ENCODE measurements around the gene MOK.

The MOK gene

DNA sequence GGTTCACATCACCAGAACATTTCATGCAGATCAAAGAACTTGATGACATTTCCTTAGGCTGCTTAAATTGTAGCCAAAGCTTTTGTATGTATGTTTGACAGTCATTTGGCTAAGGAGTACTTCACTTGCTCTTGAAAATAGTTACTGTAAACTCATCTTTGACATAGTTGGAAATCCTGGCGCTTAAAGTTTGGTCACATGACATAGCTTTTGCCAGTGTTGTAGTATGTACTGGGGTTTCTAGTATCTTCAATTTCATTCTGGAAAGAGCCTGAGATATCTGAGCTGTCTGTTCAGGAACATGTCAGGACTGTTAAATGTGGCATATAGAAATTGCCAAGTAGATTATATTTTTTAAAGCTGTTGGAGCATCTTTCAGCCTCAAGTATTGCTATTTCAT lies 109.5 kb downstream of the MOK start:
- no peak for DNase-seq (ENCODE audit: insufficient read length, low spot score)
- FAIRE-seq, result no peak
- TF ChIP-seq PAX5 (IDR thresholded peaks at IDR 0.05; ENCODE audit: insufficient read depth, low read length, severe bottlenecking) (no peak), POU2F2 (IDR thresholded peaks at IDR 0.05; ENCODE audit: low read depth, low read length) (no peak), TAF1 (IDR thresholded peaks at IDR 0.05; ENCODE audit: low read depth, low read length) (no peak)

DNA sequence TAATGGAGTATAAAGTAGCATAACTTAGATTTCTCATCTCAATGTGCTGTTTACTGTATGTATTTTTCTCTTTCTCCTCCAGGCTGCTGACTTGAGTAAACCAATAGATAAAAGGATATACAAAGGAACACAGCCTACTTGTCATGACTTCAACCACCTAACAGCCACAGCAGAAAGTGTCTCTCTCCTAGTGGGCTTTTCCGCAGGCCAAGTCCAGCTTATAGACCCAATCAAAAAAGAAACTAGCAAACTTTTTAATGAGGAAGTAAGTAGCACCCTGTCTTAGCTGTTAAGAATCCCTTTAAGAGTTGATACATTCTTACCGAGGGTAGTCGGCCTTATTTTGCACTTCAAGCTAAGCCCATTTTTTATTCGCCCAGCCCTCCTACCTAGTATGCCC lies 110.1 kb downstream of the MOK start:
- FAIRE-seq (no peak), DNase-seq (ENCODE audit: insufficient read length, low spot score) (no peak)
- no peak for TF ChIP-seq TAF1 (IDR thresholded peaks at IDR 0.05; ENCODE audit: low read depth, low read length)
- no peak for TF ChIP-seq POLR2AphosphoS5 (IDR thresholded peaks at IDR 0.05; ENCODE audit: low read depth, low read length)
- TF ChIP-seq PAX5 (IDR thresholded peaks at IDR 0.05; ENCODE audit: insufficient read depth, low read length, severe bottlenecking), result no peak
- TF ChIP-seq POU2F2 (IDR thresholded peaks at IDR 0.05; ENCODE audit: low read depth, low read length), result no peak
- no peak for TF ChIP-seq SPI1 (IDR thresholded peaks at IDR 0.05; ENCODE audit: low read depth, low read length)
- TF ChIP-seq POLR2A (IDR thresholded peaks at IDR 0.05; ENCODE audit: low read depth, low read length), result no peak

DNA sequence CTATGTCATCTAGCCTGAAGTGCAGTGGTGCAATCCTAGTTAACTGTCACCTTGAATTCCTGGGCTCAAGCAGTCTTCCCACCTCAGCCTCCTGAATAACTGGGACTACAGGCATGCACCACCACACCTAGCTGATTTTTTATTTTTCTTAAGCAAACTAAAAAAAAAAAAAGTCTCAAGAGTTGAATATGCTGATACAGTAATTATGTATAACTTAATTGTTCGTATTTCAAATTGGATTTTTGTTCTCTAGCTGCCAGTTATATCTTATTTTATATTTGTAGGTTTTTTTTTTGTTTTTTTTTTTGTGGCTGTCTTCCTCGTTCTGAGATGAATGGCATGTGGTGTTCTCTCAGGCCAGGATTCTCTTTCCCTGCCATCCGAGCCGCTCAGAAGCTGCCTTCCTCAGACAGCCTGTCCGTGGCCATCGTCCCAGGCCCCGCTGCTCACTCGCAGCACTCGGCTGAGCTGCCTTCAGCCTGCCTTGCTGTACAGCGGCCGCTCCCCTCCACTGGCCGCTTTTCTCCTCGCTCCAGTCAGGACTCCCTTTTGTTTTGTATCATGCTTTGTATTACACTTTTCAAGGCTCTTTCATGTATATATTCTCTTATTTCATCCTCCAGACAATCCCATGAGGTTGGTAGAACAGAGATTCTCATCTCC lies 112.0 kb downstream of the MOK start:
- DNase-seq (ENCODE audit: insufficient read length, low spot score), result no peak
- FAIRE-seq, result no peak
- TF ChIP-seq TAF1 (IDR thresholded peaks at IDR 0.05; ENCODE audit: low read depth, low read length) (no peak), SPI1 (IDR thresholded peaks at IDR 0.05; ENCODE audit: low read depth, low read length) (no peak), POLR2AphosphoS5 (IDR thresholded peaks at IDR 0.05; ENCODE audit: low read depth, low read length) (no peak), POU2F2 (IDR thresholded peaks at IDR 0.05; ENCODE audit: low read depth, low read length) (no peak), PAX5 (IDR thresholded peaks at IDR 0.05; ENCODE audit: insufficient read depth, low read length, severe bottlenecking) (no peak), POLR2A (IDR thresholded peaks at IDR 0.05; ENCODE audit: low read depth, low read length) (no peak)

DNA sequence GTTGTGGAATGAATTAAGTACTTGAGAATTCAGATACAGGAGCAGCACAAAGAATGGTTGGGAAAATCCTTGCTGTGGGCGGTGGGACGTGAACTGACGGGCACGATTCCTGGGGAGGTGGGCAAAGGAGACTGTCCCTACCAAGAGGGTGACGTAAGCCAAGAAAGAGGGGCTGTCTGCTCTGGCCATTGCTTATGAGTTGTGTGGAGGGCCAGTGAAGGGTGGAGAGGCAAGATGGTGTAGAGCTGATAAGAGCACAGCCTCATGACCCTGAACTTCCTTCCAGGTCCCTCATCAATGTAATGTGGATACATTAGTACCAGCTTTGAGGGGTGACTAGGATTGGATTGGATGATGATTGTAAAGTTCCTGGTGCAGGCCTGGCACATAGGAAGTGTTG lies 115.1 kb downstream of the MOK start:
- TF ChIP-seq POLR2A (IDR thresholded peaks at IDR 0.05; ENCODE audit: low read depth, low read length), result no peak
- TF ChIP-seq TAF1 (IDR thresholded peaks at IDR 0.05; ENCODE audit: low read depth, low read length), result no peak
- no peak for TF ChIP-seq SPI1 (IDR thresholded peaks at IDR 0.05; ENCODE audit: low read depth, low read length)
- no peak for DNase-seq (ENCODE audit: insufficient read length, low spot score)
- no peak for FAIRE-seq

DNA sequence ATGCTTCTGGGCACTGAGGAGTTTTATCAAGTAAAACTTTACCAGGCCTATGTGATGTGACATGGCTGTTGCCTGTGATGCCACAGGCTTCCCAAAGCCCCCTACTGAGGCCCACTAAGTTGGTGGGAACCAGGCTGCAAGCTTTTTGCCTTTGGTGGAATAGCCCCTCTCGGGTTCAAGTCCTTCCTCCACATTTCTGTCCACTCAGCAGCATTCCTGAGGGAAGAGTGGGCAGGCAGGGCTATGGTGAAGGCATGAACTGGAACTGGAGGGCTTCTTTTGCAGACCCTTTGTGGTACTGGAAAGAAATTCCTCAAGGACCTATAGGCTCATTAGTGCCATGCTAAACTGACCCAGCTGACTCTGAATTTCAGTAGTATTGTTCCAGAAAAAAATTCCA lies 116.8 kb downstream of the MOK start:
- DNase-seq (ENCODE audit: insufficient read length, low spot score) (no peak), FAIRE-seq (no peak)
- TF ChIP-seq SPI1 (IDR thresholded peaks at IDR 0.05; ENCODE audit: low read depth, low read length) (no peak), PAX5 (IDR thresholded peaks at IDR 0.05; ENCODE audit: insufficient read depth, low read length, severe bottlenecking) (no peak)

DNA sequence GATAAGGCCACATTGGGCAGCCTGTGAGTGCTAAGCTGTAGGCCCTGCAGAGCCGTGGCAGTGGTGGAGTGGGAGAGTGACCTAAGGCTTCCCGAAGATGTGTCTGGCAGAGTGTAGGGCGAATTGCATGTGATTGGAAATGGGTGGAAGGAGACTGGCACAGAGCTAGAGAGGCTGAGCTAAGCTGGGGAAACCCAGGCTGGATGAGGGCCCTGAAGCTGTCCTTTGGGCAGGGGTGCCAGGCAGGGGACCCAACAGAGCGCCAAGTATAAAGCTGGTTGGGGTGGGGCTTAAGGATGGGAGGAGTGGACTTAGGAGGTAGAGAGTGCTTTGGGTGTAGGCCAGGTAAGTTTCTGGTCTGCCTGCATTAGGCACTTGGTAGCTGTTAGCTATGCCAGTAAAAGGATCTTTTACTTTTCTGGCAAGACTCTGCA lies 117.4 kb downstream of the MOK start:
- TF ChIP-seq PAX5 (IDR thresholded peaks at IDR 0.05; ENCODE audit: insufficient read depth, low read length, severe bottlenecking) (no peak), TAF1 (IDR thresholded peaks at IDR 0.05; ENCODE audit: low read depth, low read length) (no peak), POU2F2 (IDR thresholded peaks at IDR 0.05; ENCODE audit: low read depth, low read length) (no peak), POLR2A (IDR thresholded peaks at IDR 0.05; ENCODE audit: low read depth, low read length) (no peak), SPI1 (IDR thresholded peaks at IDR 0.05; ENCODE audit: low read depth, low read length) (no peak), POLR2AphosphoS5 (IDR thresholded peaks at IDR 0.05; ENCODE audit: low read depth, low read length) (no peak)
- FAIRE-seq (peak; percentile 13), DNase-seq (ENCODE audit: insufficient read length, low spot score) (no peak)

DNA sequence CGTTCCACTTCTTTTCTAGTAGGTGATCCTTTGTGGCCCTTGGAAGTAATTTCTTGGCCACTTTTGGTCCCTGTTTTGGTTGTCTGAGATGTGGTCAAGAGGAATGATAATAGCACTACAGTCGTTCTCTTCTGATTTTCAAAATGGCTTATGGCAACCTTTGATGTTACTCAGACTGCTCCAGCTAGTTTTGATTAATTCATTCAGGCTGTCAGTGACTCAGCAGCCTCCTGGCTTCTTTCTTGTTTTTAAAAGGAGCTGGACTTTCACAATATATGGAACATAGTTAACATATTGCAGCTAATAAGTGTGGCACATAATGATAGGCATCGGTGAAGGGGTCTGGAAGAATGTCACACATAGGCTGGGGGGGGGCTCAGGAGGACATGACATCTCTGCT lies 117.9 kb downstream of the MOK start:
- no peak for DNase-seq (ENCODE audit: insufficient read length, low spot score)
- no peak for TF ChIP-seq POU2F2 (IDR thresholded peaks at IDR 0.05; ENCODE audit: low read depth, low read length)
- no peak for TF ChIP-seq POLR2A (IDR thresholded peaks at IDR 0.05; ENCODE audit: low read depth, low read length)
- TF ChIP-seq PAX5 (IDR thresholded peaks at IDR 0.05; ENCODE audit: insufficient read depth, low read length, severe bottlenecking), result no peak
- TF ChIP-seq TAF1 (IDR thresholded peaks at IDR 0.05; ENCODE audit: low read depth, low read length), result no peak
- TF ChIP-seq SPI1 (IDR thresholded peaks at IDR 0.05; ENCODE audit: low read depth, low read length), result no peak
- no peak for TF ChIP-seq POLR2AphosphoS5 (IDR thresholded peaks at IDR 0.05; ENCODE audit: low read depth, low read length)

DNA sequence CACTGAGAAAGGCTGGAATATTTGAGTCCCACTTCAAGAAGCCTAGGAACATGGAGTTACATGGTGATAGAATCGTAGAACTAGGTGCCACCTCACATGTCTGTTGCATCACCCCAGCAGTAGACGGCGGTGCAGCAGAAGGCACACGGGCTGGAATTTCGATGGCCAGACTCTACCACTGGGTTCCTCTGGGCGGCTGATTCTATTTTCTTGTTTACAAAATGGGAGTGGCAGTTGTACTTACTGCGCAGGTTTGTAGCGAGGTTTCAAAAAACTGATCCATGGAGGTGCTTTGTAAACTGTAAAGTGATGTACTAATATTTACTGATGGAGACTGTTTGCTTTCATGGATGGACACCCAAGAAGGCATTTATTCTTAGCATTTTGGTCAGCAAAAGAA lies 119.6 kb downstream of the MOK start:
- TF ChIP-seq SPI1 (IDR thresholded peaks at IDR 0.05; ENCODE audit: low read depth, low read length), result no peak
- TF ChIP-seq TAF1 (IDR thresholded peaks at IDR 0.05; ENCODE audit: low read depth, low read length), result no peak
- TF ChIP-seq POLR2AphosphoS5 (IDR thresholded peaks at IDR 0.05; ENCODE audit: low read depth, low read length), result no peak
- DNase-seq (ENCODE audit: insufficient read length, low spot score) (no peak), FAIRE-seq (no peak)

More for the DNA sequence above, 117.9 kb downstream of the MOK start:
- FAIRE-seq, result no peak

DNA sequence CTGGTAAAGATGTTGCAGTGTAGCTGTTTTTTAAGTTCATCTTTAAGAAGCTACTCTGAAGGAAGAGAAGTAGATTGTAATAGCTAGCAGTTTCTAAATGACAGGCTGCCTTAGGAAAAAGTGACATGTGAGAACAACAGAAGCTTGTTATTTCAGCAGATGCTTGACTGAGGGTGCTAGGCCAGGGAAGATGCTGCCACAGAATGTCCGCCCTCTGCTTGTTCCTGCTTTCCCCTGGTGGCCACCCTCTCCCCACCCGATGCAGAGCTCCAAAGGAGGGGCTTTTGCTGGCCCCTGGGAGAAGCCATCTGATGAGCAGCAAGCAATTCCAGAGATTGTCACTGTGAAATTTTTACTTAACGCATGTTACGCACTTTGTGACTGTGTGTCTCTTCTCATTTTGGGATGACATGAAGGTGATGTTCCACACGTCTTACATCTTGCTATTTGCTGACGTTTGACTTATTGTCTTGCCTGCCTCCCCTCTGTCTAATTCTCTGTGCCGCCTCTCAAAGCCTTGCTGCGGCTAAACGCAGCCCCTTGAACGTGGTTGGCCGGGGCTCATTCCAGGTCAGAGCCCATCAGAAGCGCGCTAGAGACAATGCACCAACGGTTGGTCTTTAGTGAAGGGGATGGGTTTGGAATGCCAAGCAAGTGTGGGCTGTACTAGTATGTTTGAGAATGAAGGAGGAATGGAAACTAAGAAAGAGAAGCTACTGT lies 120.5 kb downstream of the MOK start:
- no peak for DNase-seq (ENCODE audit: insufficient read length, low spot score)
- peak; percentile 35 for FAIRE-seq
- no peak for TF ChIP-seq POLR2A (IDR thresholded peaks at IDR 0.05; ENCODE audit: low read depth, low read length)
- TF ChIP-seq POU2F2 (IDR thresholded peaks at IDR 0.05; ENCODE audit: low read depth, low read length), result no peak
- TF ChIP-seq POLR2AphosphoS5 (IDR thresholded peaks at IDR 0.05; ENCODE audit: low read depth, low read length), result no peak
- no peak for TF ChIP-seq SPI1 (IDR thresholded peaks at IDR 0.05; ENCODE audit: low read depth, low read length)
- no peak for TF ChIP-seq TAF1 (IDR thresholded peaks at IDR 0.05; ENCODE audit: low read depth, low read length)
- TF ChIP-seq PAX5 (IDR thresholded peaks at IDR 0.05; ENCODE audit: insufficient read depth, low read length, severe bottlenecking), result no peak

DNA sequence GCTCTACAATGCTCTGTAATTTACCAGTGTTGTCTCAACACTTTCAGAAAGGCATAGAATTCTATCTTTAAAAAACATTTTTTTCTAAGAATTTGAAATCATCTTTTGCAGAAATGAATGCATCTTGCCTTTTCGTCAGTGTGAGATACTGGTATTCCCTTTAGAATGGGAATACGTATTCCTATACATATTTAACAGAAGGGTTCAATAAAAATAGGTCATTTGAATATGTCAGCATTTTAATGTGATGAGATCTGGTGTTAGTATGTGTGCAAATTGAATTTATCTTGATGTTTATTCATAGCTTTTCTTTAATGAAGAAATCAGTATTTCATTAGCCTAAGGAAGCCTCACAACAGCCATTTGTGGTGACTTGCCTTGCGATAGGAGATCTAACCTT lies 121.1 kb downstream of the MOK start:
- no peak for TF ChIP-seq TAF1 (IDR thresholded peaks at IDR 0.05; ENCODE audit: low read depth, low read length)
- no peak for TF ChIP-seq PAX5 (IDR thresholded peaks at IDR 0.05; ENCODE audit: insufficient read depth, low read length, severe bottlenecking)
- no peak for TF ChIP-seq POLR2A (IDR thresholded peaks at IDR 0.05; ENCODE audit: low read depth, low read length)
- no peak for TF ChIP-seq POU2F2 (IDR thresholded peaks at IDR 0.05; ENCODE audit: low read depth, low read length)
- no peak for TF ChIP-seq POLR2AphosphoS5 (IDR thresholded peaks at IDR 0.05; ENCODE audit: low read depth, low read length)
- no peak for TF ChIP-seq SPI1 (IDR thresholded peaks at IDR 0.05; ENCODE audit: low read depth, low read length)
- no peak for FAIRE-seq
- DNase-seq (ENCODE audit: insufficient read length, low spot score), result no peak

Data from GM12891 (cell line).